Kidney (tissue), 14 donors: Measurements from ENCODE around the gene PTPRJ. TPM values are rescaled to one million over a fixed set of nuclear protein-coding genes. Genes with fewer than 3 reads are reported as not detected.
"Not testable (repeated sequence)": the region's sequence is repeated elsewhere in the genome, so short reads cannot be mapped to it uniquely, and the experiment has no call there.

Source experiments
- DNase-seq, 5 donors: peaks; one replicate each; pipeline ENCODE4 v3.0.0-alpha.2; 2013 to 2020
- FAIRE-seq: peaks from 2 replicates; lab custom pipeline; 2012; peaks lifted over from hg19 to GRCh38; lab: Jason Lieb, UNC
- H3K27ac ChIP-seq, 2 donors: one replicate each; pipeline ENCODE4 v1.7.0; 2013; ENCODE audit warnings: low read depth in 2 of 2, low read length in 2 of 2, inconsistent platforms in 1 of 2
- H3K27me3 ChIP-seq: one replicate; pipeline ENCODE4 v1.7.1; 2013; ENCODE audit warnings: low read length, inconsistent platforms; ENCODE audit not compliant: control insufficient read depth, insufficient read depth
- H3K36me3 ChIP-seq, 3 donors: one replicate each; pipeline versions ENCODE4 v1.7.0 to v1.7.1; 2013; ENCODE audit warnings: low read length in 3 of 3, control low read depth in 1 of 3, inconsistent platforms in 1 of 3; ENCODE audit not compliant: insufficient read depth in 3 of 3, control insufficient read depth in 2 of 3
- H3K4me1 ChIP-seq, 3 donors: one replicate each; pipeline versions ENCODE4 v1.7.0 to v1.7.1; 2013; ENCODE audit warnings: low read length in 3 of 3, inconsistent platforms in 1 of 3, low read depth in 1 of 3; ENCODE audit not compliant: control insufficient read depth in 2 of 3, insufficient read depth in 2 of 3
- H3K4me3 ChIP-seq, 3 donors: one replicate each; pipeline versions ENCODE4 v1.7.0 to v1.8.1; 2013; ENCODE audit warnings: low read length in 3 of 3, control low read depth in 1 of 3, inconsistent platforms in 1 of 3
- H3K9ac ChIP-seq, 3 donors: one replicate each; pipeline versions ENCODE4 v1.7.0 to v1.7.1; 2013; ENCODE audit warnings: low read length in 3 of 3, control low read depth in 1 of 3, inconsistent platforms in 1 of 3
- H3K9me3 ChIP-seq, 3 donors: one replicate each; pipeline versions ENCODE4 v1.7.0 to v1.7.1; 2013; ENCODE audit warnings: low read length in 3 of 3, control low read depth in 1 of 3, inconsistent platforms in 1 of 3; ENCODE audit not compliant: control insufficient read depth in 2 of 3, insufficient read depth in 1 of 3
- intact Hi-C: fragments of 100-400 bp; cut with DNase I; formaldehyde crosslinking; loops from one replicate; pipeline ENCODE4 v1.11.1; 2022
- polyA plus RNA-seq: library from polyadenylated mRNA; stranded (reverse); fragments of 350-450 nt; fragmentation: Illumina TruSeq; extraction: RNeasy Lipid Tissue Mini Kit (QIAGEN cat#74804); gene quantifications from one replicate; pipeline ENCODE4 v1.2.3, GENCODE V29; 2014; ENCODE audit warnings: low read depth, low replicate concordance; ENCODE audit not compliant: insufficient read depth
- total RNA-seq: library from RNA; stranded (reverse); fragmentation: NEBNext Ultra II Directional; extraction: Animal tissue kit (Norgen Biotek cat#: 25700); gene quantifications from one replicate; pipeline ENCODE4 v1.2.1, GENCODE V29; 2021
- TF ChIP-seq, protein P1 (sequence below): IDR thresholded peaks from 3 replicates; pipeline ENCODE4 v1.5.1; 2012; ENCODE audit warnings: mild to moderate bottlenecking, moderate library complexity, borderline replicate concordance; ENCODE audit not compliant: insufficient read depth; ENCODE audit errors: extremely low read depth
- donor health status: control.
- donor health status: control.
- donor health status: control.
- donor health status: control.
- donor health status: control.
- donor health status: DM: yes; HTN: yes; CAD: no.
- donor health status: Normal renal cell carcinoma (clear cell type).

The PTPRJ gene
- total and polyA plus RNA-seq, 2 donors from 2014 or later: 9.2 to 80.5 TPM

- no peaks in the 10 kb centered on the region for H3K36me3 ChIP-seq
- DNase-seq: no peak
- H3K27me3 ChIP-seq: no peaks in the 10 kb centered on the region
- H3K9me3 ChIP-seq: no peaks in the 10 kb centered on the region
- intact Hi-C loops: no loop called here
- H3K4me1 ChIP-seq: no peaks in the 10 kb centered on the region
- H3K27ac ChIP-seq: no peak overlapping the region
- TF ChIP-seq, protein P1, sequence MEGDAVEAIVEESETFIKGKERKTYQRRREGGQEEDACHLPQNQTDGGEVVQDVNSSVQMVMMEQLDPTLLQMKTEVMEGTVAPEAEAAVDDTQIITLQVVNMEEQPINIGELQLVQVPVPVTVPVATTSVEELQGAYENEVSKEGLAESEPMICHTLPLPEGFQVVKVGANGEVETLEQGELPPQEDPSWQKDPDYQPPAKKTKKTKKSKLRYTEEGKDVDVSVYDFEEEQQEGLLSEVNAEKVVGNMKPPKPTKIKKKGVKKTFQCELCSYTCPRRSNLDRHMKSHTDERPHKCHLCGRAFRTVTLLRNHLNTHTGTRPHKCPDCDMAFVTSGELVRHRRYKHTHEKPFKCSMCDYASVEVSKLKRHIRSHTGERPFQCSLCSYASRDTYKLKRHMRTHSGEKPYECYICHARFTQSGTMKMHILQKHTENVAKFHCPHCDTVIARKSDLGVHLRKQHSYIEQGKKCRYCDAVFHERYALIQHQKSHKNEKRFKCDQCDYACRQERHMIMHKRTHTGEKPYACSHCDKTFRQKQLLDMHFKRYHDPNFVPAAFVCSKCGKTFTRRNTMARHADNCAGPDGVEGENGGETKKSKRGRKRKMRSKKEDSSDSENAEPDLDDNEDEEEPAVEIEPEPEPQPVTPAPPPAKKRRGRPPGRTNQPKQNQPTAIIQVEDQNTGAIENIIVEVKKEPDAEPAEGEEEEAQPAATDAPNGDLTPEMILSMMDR: no peak
- no peak for FAIRE-seq
- no peak overlapping the region for H3K9ac ChIP-seq
- H3K4me3 ChIP-seq: no peak overlapping the region
Observed at GRCh38 chr11:48182860-48183526, 202.6 kb downstream of the PTPRJ start.

- FAIRE-seq (no peak), DNase-seq (no peak)
- intact Hi-C loops: no loop called here
- Histone ChIP-seq H3K9me3 (no peaks in the 10 kb centered on the region), H3K9ac (no peak overlapping the region), H3K27ac (no peak overlapping the region), H3K4me3 (no peak overlapping the region), H3K4me1 (no peaks in the 10 kb centered on the region), H3K36me3 (no peaks in the 10 kb centered on the region), H3K27me3 (no peaks in the 10 kb centered on the region)
- TF ChIP-seq, protein P1: no peak
Observed at GRCh38 chr11:48184452-48184851, 204.1 kb downstream of the PTPRJ start.

DNA sequence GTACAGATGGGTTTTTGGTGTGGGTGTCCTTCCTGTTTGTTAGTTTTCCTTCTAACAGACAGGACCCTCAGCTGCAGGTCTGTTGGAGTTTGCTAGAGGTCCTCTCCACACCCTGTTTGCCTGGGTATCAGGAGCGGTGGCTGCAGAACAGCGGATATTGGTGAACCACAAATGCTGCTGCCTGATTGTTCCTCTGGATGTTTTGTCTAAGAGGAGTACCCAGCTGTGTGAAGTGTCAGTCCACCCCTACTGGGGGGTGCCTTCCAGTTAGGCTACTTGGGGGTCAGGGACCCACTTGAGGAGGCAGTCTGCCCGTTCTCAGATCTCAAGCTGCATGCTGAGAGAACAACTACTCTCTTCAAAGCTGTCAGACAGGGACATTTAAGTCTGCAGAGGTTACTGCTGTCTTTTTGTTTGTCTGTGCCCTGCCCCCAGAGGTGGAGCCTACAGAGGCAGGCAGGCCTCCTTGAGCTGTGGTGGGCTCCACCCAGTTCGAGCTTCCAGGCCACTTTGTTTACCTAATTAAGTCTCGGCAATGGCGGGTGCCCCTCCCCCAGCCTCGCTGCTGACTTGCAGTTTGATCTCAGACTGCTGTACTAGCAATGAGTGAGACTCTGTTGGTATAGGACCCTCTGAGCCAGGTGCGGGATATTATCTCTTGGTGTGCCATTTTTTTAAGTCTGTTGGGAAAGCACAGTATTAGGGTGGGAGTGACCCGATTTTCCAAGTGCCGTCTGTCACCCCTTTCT is 210.7 kb downstream of the PTPRJ start:
- H3K27ac ChIP-seq, H3K9me3 ChIP-seq, H3K9ac ChIP-seq, intact Hi-C loops, FAIRE-seq, H3K36me3 ChIP-seq, H3K27me3 ChIP-seq, H3K4me3 ChIP-seq, DNase-seq, H3K4me1 ChIP-seq: not testable (repeated sequence)

DNA sequence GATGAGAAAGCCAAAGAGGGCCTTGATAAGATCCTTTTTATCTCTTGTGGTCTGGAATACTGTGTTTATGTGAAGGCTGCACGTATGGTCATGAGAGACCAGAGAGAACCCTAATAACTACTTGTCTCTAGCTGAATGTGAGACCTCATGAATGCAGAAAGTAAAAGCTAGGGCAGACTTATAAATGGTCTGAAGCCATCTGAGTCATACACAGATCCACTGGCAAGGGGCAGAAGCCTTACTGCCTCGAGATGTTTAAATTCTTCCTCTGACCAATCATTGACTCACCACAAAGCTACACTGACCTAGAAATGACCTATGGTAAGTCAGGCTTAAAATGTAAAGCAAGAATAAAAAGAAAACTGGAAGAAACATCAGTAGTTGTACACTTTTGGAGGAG is 213.5 kb downstream of the PTPRJ start:
- Histone ChIP-seq H3K9me3 (peaks cover 0 to 4% (median 4%) of the 10 kb centered on the region in 3 donors), H3K27me3 (no peaks in the 10 kb centered on the region), H3K27ac (no peak overlapping the region), H3K9ac (no peak overlapping the region), H3K36me3 (no peaks in the 10 kb centered on the region), H3K4me3 (no peak overlapping the region), H3K4me1 (no peaks in the 10 kb centered on the region)
- FAIRE-seq: no peak
- DNase-seq: no peak
- TF ChIP-seq, protein P1: no peak
- intact Hi-C loops: no loop called here
